T-helper 9 cell (primary cell): ENCODE results near the gene DCAF10.

Source experiments
- DNase-seq: peaks from one replicate; pipeline ENCODE4 v3.0.0-alpha.2; 2020

Gene DCAF10

DNA sequence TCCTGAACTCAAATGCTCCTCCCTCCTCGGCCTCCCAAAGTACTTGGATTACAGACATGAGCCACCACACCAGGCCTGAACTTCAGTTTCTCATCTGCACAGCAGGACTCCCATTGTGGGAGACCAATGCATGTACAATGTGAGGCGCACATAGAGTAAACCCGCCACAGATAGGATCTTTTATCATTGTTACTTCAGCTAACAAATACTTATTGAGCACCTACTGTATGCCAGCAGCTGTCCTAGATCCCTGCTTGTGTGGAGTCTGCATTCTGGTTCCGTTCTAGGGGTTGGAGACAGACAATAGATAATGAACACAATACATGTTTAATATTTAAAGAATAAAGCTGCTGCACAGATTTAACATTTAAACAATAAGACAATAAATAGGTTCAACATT is 109.7 kb downstream of the DCAF10 start:
- DNase-seq, result no peak

DNA sequence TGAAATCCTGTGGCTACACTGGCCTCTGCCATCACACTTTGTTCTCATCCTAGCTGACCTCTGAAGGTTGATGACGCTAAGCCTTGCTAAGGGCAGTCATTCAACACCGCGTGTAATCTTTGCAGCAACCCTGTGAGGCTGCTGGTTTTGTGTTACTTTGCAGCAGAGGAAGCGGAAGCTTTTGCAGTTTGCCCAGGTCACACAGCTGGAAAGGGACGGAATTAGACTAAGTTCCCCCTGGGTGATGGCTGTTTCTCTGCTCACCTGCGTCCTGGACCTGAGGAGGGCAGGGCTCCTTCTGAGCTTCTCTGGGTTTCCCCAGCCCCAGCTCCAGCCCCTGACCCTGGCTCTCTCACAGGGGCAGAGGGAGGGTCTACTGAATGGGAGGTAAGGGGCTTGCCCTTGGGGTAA is 110.7 kb downstream of the DCAF10 start:
- DNase-seq, result no peak

DNA sequence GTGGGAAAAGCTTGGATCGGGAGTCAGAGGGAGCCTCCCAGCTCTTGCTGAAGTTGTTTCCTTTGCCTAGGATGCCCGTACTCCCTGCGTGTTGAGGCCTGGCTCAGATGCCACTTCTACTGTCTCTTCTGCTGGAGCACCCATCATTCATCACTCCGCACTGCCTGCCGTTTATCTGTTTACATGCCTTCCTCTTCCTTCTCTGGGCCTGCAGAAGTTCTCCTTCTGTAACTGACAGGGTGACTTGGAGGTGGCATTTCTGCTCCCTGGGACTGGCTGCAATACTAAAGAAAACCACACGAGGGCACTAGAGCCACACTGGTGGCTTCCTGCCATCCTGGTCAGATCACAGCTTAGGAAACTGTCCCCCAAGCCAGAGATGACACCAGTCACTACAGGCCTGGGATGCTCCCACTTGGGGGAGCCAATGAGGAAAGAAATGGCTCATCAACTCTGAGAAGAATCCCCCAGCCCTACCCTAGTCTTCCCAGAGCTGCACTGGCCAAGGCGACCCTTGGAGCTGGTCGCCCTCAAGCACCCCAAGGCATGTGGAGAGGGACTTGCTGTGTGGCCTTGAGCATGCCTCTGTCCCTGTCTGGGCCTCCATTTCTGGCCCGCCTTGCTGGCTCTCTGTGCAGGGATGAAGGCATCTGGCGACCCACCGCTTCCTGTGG is 113.0 kb downstream of the DCAF10 start:
- peak; percentile 77 for DNase-seq

DNA sequence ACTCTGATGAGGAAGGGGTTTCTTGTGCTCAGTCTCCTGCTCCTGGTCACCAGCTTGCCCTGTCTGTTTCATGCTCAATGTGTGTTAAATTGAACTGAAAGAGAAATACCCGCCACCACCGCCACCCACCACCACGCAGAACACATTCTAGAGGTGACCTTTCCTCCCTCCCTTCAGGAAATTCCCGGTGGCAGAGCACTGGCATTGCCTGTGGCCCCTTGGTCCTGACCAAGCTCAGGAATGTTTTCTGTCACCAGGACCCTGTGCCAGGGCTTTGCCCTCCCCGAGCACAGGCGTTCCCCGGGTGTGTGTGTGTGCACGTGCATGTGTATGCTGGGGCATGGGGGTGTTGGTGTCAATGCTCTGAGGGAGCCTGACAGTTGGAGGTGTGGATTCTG is 113.6 kb downstream of the DCAF10 start:
- DNase-seq, result no peak

DNA sequence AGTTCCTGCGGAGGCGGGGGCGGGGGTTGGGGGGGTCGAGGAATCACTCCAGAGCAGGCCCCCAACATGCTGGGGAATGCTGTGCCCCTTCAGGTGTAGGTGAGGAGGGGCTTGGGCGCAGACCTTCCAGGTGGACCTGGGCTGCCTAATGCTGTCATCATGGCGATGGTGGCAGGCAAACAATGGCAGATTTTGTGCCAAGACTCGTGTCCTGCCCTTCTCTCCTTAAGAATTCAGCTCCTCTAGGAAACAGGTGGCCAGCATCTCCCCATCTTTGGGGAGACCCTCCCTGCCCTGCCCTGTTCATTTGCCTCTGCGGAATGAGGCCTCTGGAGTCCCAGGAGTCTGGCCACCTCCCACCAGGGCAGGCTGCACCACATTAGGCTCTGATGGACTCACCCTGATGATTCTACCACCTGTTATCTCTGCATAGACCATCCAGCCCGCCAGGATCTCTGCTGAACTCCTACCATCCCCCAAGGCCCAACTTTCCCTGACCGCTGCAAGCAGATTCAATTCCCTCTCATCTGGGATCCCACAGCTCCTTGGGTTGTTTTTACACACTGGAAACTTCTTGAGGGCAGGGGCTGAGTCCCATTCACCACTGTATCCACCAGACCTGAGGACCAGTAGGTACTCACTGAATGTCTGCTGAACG is 114.2 kb downstream of the DCAF10 start:
- no peak for DNase-seq

DNA sequence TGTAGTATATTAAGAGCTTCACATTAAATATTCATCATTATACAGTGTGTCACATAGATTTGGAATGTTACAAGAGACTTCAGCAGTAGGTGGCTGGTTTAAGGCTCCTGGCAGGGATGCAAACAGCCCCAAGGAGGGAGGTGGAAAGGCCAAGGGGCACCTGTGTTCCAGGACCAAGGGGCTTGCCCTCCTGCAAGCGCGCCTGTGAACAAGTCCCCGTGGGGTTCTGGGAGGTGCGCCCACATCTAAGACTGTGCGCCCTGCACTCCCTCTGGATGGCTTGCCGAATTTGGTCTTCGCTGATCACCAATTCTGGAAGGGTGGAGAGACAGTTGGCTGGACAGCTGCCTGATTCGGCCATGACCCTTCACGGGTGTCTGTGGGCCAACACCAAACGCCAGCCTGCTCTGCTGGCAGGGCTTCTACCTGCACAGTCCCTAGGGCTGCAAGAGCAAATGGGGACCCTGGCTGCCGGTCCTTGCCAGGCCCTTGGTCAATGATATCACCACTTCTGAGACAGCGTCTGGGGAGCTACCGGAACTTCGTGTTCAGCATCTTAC is 115.4 kb downstream of the DCAF10 start:
- no peak for DNase-seq

DNA sequence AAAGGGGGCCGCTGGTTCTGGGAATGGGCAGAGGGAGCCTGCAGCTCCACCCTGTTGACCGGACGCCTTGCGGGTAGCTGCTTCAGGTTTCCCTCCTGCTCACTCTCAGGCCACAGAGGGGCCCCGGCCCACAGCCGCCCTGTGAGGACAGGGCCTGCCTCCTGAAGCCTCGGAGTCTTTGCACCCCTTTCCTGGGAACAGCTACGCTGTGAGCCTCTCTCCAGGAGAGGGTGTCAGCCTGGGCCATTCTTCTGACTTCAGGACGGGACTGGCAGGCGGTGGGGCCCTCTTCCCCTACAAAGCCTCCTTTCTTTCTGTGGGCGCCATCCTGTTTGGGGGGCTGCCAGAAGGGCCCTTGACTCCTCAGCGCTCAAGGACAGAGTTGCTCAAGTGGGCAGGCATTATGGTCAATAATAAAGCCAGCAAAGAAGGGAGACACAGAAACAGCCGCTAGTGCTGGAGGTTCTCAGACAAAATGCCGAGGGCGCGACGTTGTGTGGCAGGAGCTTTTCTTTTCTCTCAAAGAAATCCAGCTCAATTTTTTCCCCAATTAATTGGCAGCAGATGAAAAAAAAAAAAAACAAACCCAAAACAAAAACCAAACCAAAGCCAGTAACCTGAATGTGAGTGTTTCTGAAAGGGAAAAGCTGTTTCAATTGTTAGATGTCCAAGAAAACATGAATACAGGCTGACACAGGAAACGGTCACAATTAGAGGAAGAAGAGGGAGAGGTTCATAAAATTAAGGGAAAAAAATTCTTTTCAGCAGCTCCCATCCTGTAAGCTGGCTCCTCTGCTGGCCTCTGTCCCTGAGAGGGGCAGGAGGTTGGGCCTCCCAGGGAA is 116.1 kb downstream of the DCAF10 start:
- no peak for DNase-seq
